DOHH2 (cell line): Measurements from ENCODE around the gene GMDS.

Experiments used
- CTCF ChIP-seq: fragments of 200-600 bp; sonication (generic); IDR thresholded peaks from one replicate; pipeline ENCODE4 v1.5.1; 2014; ENCODE audit warnings: antibody characterized with exemption, mild to moderate bottlenecking, low read depth, low read length; ENCODE audit not compliant: poor library complexity, severe bottlenecking
- EZH2phosphoT487 ChIP-seq: fragments of 200-600 bp; sonication (generic); IDR thresholded peaks from 2 replicates; pipeline ENCODE4 v1.6.1; 2017; ENCODE audit warnings: borderline replicate concordance, mild to moderate bottlenecking, antibody characterized with exemption, low read length, moderate library complexity, mixed read lengths

DNA sequence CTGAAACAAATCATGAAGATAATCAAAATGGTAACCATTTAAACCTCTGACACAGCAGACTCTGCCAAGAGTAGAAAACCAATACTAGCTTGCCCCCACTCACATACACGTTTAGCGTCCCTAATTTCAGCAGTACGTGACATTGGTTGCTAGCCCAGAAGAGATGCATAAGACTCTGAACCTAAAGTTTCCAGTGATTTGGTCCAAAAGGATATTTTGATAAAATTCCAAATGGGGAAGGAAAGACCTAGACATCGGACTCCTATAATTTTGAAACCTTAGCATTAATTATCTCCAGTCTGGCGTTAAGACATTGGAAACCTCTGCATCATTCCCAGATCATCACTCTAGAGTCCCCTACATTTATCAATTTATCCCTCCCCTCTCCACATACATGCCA is 98.1 kb downstream of the GMDS start:
- TF ChIP-seq CTCF (no peak), EZH2phosphoT487 (no peak)
